ENCODE results near the gene DNMT3B. TPM values are rescaled to one million over a fixed set of nuclear protein-coding genes. Genes with fewer than 3 reads are reported as not detected.

Gene DNMT3B
- total RNA-seq, 6 donors from 2014 or later = 0.76 to 2.1 (median 1.7) TPM; not detected in 1

DNA sequence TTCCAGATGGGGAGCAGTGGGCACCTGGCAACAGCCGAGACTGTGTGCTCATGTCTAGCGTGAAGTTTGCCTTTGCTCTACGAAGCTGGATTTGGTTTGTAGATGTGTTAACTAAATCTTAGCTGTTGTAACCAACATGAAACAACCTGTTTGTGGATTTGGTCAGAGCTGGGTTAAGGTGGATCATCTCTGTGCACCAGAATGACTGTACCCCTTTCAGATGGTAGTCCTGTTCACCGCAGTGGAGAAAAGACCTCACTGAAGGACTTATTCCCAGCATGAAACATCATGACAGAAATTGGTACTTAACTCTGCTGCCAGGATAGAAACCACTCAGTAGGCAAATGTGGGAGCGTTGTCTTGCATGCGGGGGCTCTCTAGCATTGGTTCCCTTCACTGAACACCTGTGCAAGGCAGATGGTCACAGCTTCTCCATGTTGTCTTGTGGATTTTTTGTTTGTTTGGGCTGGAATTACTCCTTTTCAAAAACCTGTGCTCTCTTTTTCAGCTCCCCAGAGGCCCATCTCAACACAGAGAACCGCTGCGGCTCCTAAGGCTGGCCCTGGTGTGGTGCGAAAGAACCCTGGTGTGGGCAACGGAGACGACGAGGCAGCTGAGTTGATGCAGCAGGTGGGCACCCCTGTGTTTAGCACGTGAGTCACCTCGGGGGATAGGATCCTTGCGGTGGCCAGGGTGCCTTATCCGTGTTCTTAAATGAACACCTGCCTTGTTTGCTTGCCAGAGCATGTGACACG is 77.2 kb downstream of the DNMT3B start:
- Histone ChIP-seq H3K4me1 (peaks cover 0 to 7% (median 0%) of the 10 kb centered on the region in 4 donors), H3K4me3 (no peak overlapping the region), H3K27me3 (no peaks in the 10 kb centered on the region), H3K36me3 (peaks cover 9 to 94% (median 69%) of the 10 kb centered on the region in 4 donors), H3K9me3 (no peaks in the 10 kb centered on the region), H3K27ac (no peak overlapping the region)
- WGBS, 2 donors = 92% methylated on average over 17 of the region's 17 CpGs
- no peak for TF ChIP-seq CTCF (IDR thresholded peaks at IDR 0.05)
- no peak for TF ChIP-seq POLR2A (IDR thresholded peaks at IDR 0.05)
- TF ChIP-seq POLR2AphosphoS5 (IDR thresholded peaks at IDR 0.05) = no peak
- TF ChIP-seq EP300 (IDR thresholded peaks at IDR 0.05) = no peak
- DNase-seq (no peak), ATAC-seq (ENCODE audit: low FRiP score in 2 of 2) (no peak)

DNA sequence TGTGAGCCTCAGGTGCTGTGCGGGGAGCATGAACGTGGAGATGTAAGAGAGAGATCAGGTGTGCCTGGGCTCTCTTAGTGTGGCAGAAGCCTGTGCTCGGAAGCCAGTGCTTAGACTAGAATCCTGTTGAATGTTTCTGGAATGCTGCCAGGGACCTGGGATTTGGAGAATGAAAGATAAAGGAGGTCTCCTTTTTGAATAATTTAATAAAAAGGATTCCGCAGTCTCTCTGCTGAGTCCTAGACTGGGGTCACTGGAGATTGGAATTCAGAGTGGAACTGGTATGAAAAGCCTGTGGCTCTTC is 77.7 kb downstream of the DNMT3B start:
- DNase-seq (no peak), ATAC-seq (ENCODE audit: low FRiP score in 2 of 2) (no peak)
- Histone ChIP-seq H3K27ac (no peak overlapping the region), H3K36me3 (peaks cover 9 to 92% (median 73%) of the 10 kb centered on the region in 4 donors), H3K4me3 (no peak overlapping the region), H3K4me1 (peaks cover 0 to 7% (median 0%) of the 10 kb centered on the region in 4 donors), H3K9me3 (no peaks in the 10 kb centered on the region), H3K27me3 (no peaks in the 10 kb centered on the region)
- 89 to 91% methylated on average over 4 of the region's 4 CpGs for WGBS, 2 donors
- no peak for TF ChIP-seq EP300 (IDR thresholded peaks at IDR 0.05)
- TF ChIP-seq CTCF (IDR thresholded peaks at IDR 0.05) = no peak
- TF ChIP-seq POLR2A (IDR thresholded peaks at IDR 0.05) = no peak
- no peak for TF ChIP-seq POLR2AphosphoS5 (IDR thresholded peaks at IDR 0.05)

- H3K9me3 ChIP-seq = no peaks in the 10 kb centered on the region
- DNase-seq (no peak), ATAC-seq (ENCODE audit: low FRiP score in 2 of 2) (no peak)
- no peaks in the 10 kb centered on the region for H3K27me3 ChIP-seq
- no peak overlapping the region for H3K4me3 ChIP-seq
- no peak overlapping the region for H3K27ac ChIP-seq
- peaks cover 0 to 7% (median 0%) of the 10 kb centered on the region in 4 donors for H3K4me1 ChIP-seq
- WGBS, 2 donors = 43 to 57% methylated on average over 9 of the region's 9 CpGs
- TF ChIP-seq EP300 (IDR thresholded peaks at IDR 0.05) (no peak), POLR2A (IDR thresholded peaks at IDR 0.05) (no peak), POLR2AphosphoS5 (IDR thresholded peaks at IDR 0.05) (no peak), CTCF (IDR thresholded peaks at IDR 0.05) (no peak)
- peaks cover 9 to 94% (median 70%) of the 10 kb centered on the region in 4 donors for H3K36me3 ChIP-seq
Measured at GRCh38 chr20:32841174-32841573, 79.0 kb downstream of the DNMT3B start.

DNA sequence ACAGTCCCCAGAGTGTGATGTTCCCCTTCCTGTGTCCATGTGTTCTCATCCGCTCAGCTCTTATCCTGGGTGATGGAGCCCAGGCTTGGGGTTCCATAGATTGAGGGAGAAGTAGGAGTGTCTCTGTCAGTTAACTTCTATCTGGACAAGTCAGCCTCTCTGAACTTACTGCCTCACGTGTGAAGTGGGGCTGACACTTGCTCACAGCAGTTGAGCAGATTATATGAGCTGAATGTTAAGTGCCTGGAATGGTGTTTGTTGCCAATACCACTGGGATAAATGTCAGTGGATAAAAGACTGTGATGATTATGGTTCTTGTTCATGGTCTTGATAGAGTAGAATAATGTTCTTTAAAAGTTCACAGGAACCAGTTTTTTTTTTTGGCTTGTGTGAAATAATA is 79.4 kb downstream of the DNMT3B start:
- 88 to 96% methylated on average over 1 to 2 of the region's 2 CpGs for WGBS, 2 donors
- peaks cover 9 to 94% (median 72%) of the 10 kb centered on the region in 4 donors for H3K36me3 ChIP-seq
- ATAC-seq (ENCODE audit: low FRiP score in 2 of 2) (no peak), DNase-seq (no peak)
- H3K4me3 ChIP-seq = no peak overlapping the region
- TF ChIP-seq CTCF (IDR thresholded peaks at IDR 0.05) (no peak), EP300 (IDR thresholded peaks at IDR 0.05) (no peak), POLR2AphosphoS5 (IDR thresholded peaks at IDR 0.05) (no peak), POLR2A (IDR thresholded peaks at IDR 0.05) (no peak)
- H3K27ac ChIP-seq = no peak overlapping the region
- no peaks in the 10 kb centered on the region for H3K27me3 ChIP-seq
- H3K4me1 ChIP-seq = peaks cover 0 to 7% (median 0%) of the 10 kb centered on the region in 4 donors
- H3K9me3 ChIP-seq = no peaks in the 10 kb centered on the region
